RPMI8226 (cell line): ENCODE measurements around the gene RGS9.
"Not testable (repeated sequence)": the region's sequence is repeated elsewhere in the genome, so short reads cannot be mapped to it uniquely, and the experiment has no call there.

Experiments used
- DNase-seq: peaks from one replicate; pipeline ENCODE4 v3.0.0-alpha.2; 2015

The RGS9 gene

GRCh38 chr17:65116515-65116914 lies 20.7 kb upstream of the RGS9 start:
- not testable (repeated sequence) for DNase-seq

- no peak for DNase-seq
Observed at GRCh38 chr17:65117384-65118035, 19.7 kb upstream of the RGS9 start.

GRCh38 chr17:65121368-65121767 lies 15.8 kb upstream of the RGS9 start:
- DNase-seq = peak; percentile 90

- peak; percentile 94 for DNase-seq
Observed at GRCh38 chr17:65121916-65122806, 15.0 kb upstream of the RGS9 start.

- DNase-seq = peak; percentile 94
Observed at GRCh38 chr17:65122836-65123756, 14.1 kb upstream of the RGS9 start.

- no peak for DNase-seq
Observed at GRCh38 chr17:65123757-65124675, 13.2 kb upstream of the RGS9 start.

GRCh38 chr17:65130832-65131231 lies 6.3 kb upstream of the RGS9 start:
- no peak for DNase-seq

GRCh38 chr17:65131240-65131639 lies 5.9 kb upstream of the RGS9 start:
- DNase-seq = no peak

- DNase-seq = no peak
Observed at GRCh38 chr17:65131946-65132345, 5.2 kb upstream of the RGS9 start.

GRCh38 chr17:65134035-65134434 lies 3.1 kb upstream of the RGS9 start:
- DNase-seq = no peak

- no peak for DNase-seq
Observed at GRCh38 chr17:65139101-65139764, 2.1 kb downstream of the RGS9 start.

- DNase-seq = no peak
Observed at GRCh38 chr17:65142247-65142646, 5.1 kb downstream of the RGS9 start.

- DNase-seq = no peak
Observed at GRCh38 chr17:65143889-65144604, 6.9 kb downstream of the RGS9 start.

- DNase-seq = no peak
Observed at GRCh38 chr17:65145743-65146142, 8.6 kb downstream of the RGS9 start.

- DNase-seq = no peak
Observed at GRCh38 chr17:65147955-65148354, 10.8 kb downstream of the RGS9 start.

- peak; percentile 22 for DNase-seq
Observed at GRCh38 chr17:65154770-65155589, 17.8 kb downstream of the RGS9 start.

- DNase-seq = no peak
Observed at GRCh38 chr17:65155622-65156021, 18.5 kb downstream of the RGS9 start.

GRCh38 chr17:65156185-65156834 lies 19.1 kb downstream of the RGS9 start:
- DNase-seq = no peak

GRCh38 chr17:65156835-65157565 lies 19.8 kb downstream of the RGS9 start:
- no peak for DNase-seq
